GM10847 (cell line): ENCODE data around the gene FREY1.

Source experiments
- POLR2A ChIP-seq: IDR thresholded peaks from 2 replicates; pipeline ENCODE4 v1.6.1; 2011; ENCODE audit not compliant: insufficient read length; ENCODE audit errors: extremely low read depth

The FREY1 gene

DNA sequence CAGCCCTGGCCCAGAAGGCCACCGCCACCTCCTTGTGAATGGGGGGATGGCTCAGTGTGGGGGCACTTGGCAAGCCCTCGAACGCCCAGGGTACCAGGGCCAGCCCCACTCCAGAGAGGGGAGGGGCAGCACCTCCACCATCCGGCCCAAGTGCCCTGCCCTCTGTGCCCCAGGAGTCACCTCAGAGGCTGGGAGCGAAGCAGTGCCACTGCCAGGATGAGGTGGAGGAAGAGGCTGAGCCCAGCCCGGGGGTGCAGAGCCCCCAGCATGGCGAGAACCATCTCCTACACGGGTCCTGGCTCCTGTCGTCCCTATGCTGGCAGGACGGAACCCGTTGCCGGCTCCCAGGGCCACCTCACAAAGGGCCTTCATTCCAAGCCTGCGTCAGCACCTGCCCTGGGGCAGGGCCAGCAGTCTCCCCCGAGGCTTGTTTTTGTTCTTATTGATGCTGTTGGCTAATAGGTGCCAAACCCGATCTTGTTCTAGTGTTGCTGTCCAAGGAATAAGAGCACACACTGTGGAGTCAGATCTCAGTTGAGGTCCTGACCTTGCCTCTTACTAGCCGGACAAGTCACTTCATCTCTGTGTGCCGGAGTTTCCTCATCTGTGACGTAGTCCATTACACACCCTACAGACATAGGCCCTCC is at the start of gene FREY1:
FREY1 (minus strand) TSS at position 307 of the 647 bp plus-strand sequence; CDS start at position 281, 26 bp downstream.
- TF ChIP-seq POLR2A, result no peak

GRCh38 chr11:45949992-45950407 is 42.9 kb upstream of the FREY1 start:
- no peak for TF ChIP-seq POLR2A

- TF ChIP-seq POLR2A, result no peak
Measured at GRCh38 chr11:45948356-45948755, 41.3 kb upstream of the FREY1 start.

DNA sequence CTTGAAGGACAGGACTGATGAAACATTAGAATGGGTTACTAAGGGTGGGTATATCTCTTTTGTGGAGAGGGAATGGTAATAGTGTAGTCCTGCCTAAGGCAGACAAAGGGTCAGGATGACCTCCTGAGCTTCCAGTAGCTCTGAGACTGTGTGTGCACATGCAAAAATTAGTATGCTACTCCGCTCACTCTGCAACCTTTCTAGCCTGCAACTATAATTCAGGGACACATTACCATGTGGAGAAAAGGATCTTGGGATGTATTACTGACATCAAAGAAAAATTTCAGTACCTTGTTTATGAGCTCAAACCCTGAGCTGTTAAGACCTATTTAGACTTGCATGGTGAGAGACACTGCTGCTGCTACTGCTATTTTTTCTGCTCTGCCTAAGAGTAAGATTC is 40.8 kb upstream of the FREY1 start:
- TF ChIP-seq POLR2A, result no peak

DNA sequence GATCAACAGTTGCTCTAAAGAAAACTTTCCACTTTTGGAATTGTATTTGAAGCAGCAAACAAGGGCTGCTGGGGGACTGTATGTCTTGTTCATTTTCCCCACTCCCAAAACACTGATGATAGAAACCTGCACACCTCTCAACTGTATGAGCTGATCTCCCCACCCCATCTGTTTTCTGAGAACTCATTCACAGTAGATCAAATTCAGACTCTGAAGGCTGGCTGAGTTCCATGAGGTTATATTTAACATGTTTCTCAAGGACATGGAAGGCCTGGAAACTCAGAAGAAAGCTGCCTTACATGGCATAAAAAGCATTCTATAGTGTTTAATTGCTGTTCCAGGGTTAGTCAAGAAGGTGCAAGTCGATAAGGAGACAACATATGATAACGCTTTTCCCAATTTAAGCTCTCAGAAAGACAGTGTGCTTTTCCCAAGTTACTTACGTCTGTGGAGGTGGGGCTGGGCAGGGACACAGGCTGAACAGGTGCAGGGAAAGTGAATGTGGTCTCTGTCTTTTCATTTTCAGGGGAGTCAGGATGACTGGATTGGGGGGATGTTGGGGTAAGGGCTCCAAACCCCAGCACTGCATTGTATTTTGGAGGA is 38.4 kb upstream of the FREY1 start:
- TF ChIP-seq POLR2A, result no peak

- no peak for TF ChIP-seq POLR2A
Measured at GRCh38 chr11:45942381-45942780, 35.3 kb upstream of the FREY1 start.

DNA sequence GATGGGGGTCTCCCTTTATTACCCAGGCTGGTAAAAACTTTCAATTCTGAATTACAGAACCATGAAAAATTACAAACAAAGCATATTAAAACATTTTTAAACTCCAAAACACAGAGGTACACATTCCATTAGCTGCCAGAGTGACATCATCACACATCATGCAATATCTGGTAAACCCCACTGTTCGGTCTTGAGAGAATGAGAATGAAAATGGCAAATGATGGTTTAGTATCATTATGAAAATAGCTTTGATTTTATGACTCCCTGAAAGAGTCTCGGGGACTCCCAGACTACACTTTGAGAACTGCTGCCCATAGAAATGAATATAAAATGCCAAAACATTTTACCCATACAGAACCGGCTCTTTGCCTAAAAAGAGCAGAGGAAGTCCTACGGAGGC is 34.2 kb upstream of the FREY1 start:
- no peak for TF ChIP-seq POLR2A

DNA sequence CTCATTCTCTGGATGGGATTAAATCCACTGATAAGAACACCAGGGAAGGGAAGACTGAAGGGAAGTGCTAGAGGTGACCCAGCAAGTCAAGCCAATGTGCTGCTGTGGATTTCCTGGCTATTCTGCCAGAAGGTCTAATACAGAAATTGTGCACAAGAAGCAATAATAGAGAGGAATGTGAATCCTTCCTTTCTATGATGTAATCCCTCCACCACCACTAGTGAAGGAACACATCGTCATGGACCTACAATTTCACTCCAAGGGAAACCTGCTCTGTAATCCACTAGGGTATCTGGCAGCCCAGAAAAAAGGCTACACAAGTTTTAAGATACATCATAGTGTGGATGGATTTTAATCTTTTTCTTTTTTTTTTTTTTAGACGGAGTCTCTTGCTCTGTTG is 32.8 kb upstream of the FREY1 start:
- no peak for TF ChIP-seq POLR2A

DNA sequence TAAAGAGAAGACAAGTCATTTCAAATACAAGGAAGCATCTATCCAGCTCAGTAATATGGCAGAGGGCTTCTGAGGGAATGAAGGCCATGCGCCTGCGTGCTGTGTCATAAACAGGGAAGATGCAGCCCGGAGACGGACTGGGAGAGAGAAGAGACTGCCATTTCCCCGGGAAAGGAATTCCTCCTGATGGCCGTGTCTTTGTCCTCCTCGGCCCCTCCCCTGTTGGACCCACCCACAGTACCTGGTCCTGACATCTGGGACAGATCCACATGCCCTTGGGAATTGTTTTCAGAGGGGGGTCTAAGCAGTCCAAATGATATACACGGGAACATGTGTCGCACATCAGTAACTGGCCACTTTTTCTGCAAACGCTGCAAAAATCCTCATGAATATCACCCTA is 30.8 kb upstream of the FREY1 start:
- no peak for TF ChIP-seq POLR2A

GRCh38 chr11:45936511-45937054 is 29.5 kb upstream of the FREY1 start:
- TF ChIP-seq POLR2A, result no peak

- no peak for TF ChIP-seq POLR2A
Measured at GRCh38 chr11:45935349-45936064, 28.4 kb upstream of the FREY1 start.

GRCh38 chr11:45934580-45935318 is 27.7 kb upstream of the FREY1 start:
- TF ChIP-seq POLR2A, result no peak

- no peak for TF ChIP-seq POLR2A
Measured at GRCh38 chr11:45933846-45934579, 26.9 kb upstream of the FREY1 start.

DNA sequence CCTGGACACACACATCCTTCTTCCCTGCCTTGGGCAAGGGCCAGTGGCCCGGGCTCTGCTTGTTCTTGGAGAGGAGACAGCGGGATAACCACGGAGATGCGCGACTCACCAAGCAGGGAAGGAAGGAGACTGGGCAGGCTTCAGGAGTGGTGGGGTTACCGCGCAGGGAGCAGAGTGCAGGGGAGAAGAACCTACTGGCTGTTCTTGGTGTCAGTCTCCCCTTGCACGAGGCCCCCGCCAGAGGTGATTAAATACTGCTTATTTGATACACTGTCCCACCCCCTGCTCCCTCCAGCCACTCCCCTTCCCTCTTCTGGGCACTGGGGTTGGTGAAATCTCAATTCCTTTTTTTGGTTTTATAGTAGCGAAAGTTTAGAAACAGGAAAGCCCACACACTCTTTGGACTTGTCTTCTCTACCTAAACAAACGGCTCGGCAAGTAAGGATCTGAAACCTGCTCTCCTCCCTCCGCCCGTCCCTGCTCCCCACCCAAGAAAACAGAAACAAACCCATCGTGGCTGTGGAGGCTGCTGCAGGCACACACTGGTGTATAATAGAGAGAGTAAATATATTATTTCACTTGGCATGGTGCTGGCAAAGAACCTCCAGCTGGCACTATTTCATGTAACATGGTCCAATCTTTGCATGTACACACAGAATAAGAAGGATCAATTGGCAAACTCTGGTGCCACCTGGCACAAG is 26.2 kb upstream of the FREY1 start:
- TF ChIP-seq POLR2A, result no peak
